Mucosa of stomach (tissue), 1 donor: ENCODE data around the gene REPS2.

Source experiments
- H3K27me3 ChIP-seq: one replicate; pipeline ENCODE4 v1.7.0; 2013; ENCODE audit warnings: mild to moderate bottlenecking, low read length; ENCODE audit not compliant: control insufficient read depth, insufficient read depth
- H3K36me3 ChIP-seq: one replicate; pipeline ENCODE4 v1.7.0; 2013; ENCODE audit warnings: low read length; ENCODE audit not compliant: control insufficient read depth, insufficient read depth
- H3K4me1 ChIP-seq: one replicate; pipeline ENCODE4 v1.7.0; 2013; ENCODE audit warnings: mild to moderate bottlenecking, low read length; ENCODE audit not compliant: control insufficient read depth, insufficient read depth
- H3K4me3 ChIP-seq: one replicate; pipeline ENCODE4 v1.7.0; 2013; ENCODE audit warnings: low read length
- H3K9ac ChIP-seq: one replicate; pipeline ENCODE4 v1.7.0; 2013; ENCODE audit warnings: mild to moderate bottlenecking, low read length, moderate library complexity
- H3K9me3 ChIP-seq: one replicate; pipeline ENCODE4 v1.7.0; 2013; ENCODE audit warnings: mild to moderate bottlenecking, low read length, moderate library complexity; ENCODE audit not compliant: control insufficient read depth
- donor health status: Pancreatic carcinoma.

Gene REPS2

GRCh38 chrX:16990839-16991238 lies 44.4 kb downstream of the REPS2 start:
- H3K9ac ChIP-seq = no peak overlapping the region
- no peaks in the 10 kb centered on the region for H3K36me3 ChIP-seq
- no peaks in the 10 kb centered on the region for H3K9me3 ChIP-seq
- H3K4me3 ChIP-seq = no peak overlapping the region
- no peaks in the 10 kb centered on the region for H3K4me1 ChIP-seq
- H3K27me3 ChIP-seq = no peaks in the 10 kb centered on the region

DNA sequence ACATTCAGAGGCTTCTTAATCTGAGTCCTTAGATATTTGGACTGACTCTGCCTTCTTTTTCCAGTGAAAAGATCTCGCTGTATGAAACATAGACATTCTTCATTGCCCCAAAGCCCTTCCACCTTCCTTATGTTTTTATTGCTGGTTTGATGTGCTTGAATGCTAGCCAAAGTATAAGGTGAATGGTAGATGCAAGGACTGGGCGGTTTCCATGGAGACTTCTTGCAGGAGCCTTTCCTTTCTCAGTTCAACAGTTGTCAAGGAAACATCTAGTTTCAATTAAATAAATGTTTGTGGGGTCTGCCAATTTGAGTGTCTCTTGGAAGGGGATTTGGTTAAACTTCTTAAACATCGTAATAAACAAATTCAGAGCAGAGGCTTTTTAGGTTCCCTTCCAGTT lies 46.0 kb downstream of the REPS2 start:
- Histone ChIP-seq H3K4me1 (peaks cover 4% of the 10 kb centered on the region), H3K4me3 (no peak overlapping the region), H3K27me3 (no peaks in the 10 kb centered on the region), H3K9me3 (no peaks in the 10 kb centered on the region), H3K36me3 (no peaks in the 10 kb centered on the region), H3K9ac (no peak overlapping the region)

- no peaks in the 10 kb centered on the region for H3K36me3 ChIP-seq
- H3K4me3 ChIP-seq = no peak overlapping the region
- no peaks in the 10 kb centered on the region for H3K9me3 ChIP-seq
- no peaks in the 10 kb centered on the region for H3K27me3 ChIP-seq
- no peak overlapping the region for H3K9ac ChIP-seq
- peaks cover 4% of the 10 kb centered on the region for H3K4me1 ChIP-seq
Observed at GRCh38 chrX:16992951-16993350, 46.5 kb downstream of the REPS2 start.

- H3K27me3 ChIP-seq = no peaks in the 10 kb centered on the region
- H3K9me3 ChIP-seq = no peaks in the 10 kb centered on the region
- H3K4me3 ChIP-seq = no peak overlapping the region
Observed at GRCh38 chrX:16993791-16994318, 47.4 kb downstream of the REPS2 start.

DNA sequence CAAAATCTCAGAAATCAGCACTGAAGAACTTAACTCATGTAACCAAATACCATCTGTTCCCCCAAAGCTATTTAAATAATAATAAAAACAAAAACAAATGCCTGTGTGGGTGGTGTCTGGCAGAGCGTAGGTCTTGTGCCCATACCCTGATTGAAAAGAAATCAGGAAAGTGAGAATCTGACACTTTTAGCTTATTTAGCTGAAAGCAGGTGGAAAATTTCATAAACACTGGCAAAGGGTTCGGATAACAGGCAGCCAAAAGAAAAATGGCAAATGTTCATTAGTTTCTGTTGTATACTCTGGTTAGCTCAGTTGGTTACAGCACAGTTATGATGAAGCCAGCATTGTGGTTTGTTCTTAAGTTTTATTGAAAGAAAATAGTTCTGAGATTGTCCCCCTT lies 48.3 kb downstream of the REPS2 start:
- H3K4me1 ChIP-seq = peaks cover 4% of the 10 kb centered on the region
- H3K36me3 ChIP-seq = no peaks in the 10 kb centered on the region
- H3K27me3 ChIP-seq = no peaks in the 10 kb centered on the region
- H3K9me3 ChIP-seq = no peaks in the 10 kb centered on the region
- H3K9ac ChIP-seq = no peak overlapping the region
- H3K4me3 ChIP-seq = no peak overlapping the region

More at GRCh38 chrX:16993791-16994318, 47.4 kb downstream of the REPS2 start:
- H3K4me1 ChIP-seq = peaks cover 4% of the 10 kb centered on the region
- no peaks in the 10 kb centered on the region for H3K36me3 ChIP-seq
- H3K9ac ChIP-seq = no peak overlapping the region

DNA sequence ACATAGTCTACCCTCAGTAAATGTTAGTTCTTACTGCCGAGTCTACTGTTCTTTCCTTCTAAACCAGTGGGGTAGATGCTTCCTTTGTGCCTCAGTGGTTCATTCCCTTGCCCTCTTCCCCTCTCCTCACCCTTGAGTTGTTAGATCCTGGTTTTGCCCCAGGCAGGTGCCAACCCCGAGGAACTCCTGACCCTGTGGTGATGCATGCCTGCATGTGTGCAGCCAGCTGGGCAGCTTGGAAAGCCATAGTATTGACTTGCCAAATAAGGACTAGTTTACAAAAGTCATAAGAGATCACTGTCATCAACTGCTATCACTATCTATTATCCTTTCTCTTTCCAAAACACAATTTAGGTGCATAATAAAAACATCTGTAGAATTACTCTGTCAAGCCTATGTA lies 50.9 kb downstream of the REPS2 start:
- no peak overlapping the region for H3K4me3 ChIP-seq
- H3K9me3 ChIP-seq = no peaks in the 10 kb centered on the region
- H3K36me3 ChIP-seq = no peaks in the 10 kb centered on the region
- H3K9ac ChIP-seq = no peak overlapping the region
- H3K27me3 ChIP-seq = no peaks in the 10 kb centered on the region
- H3K4me1 ChIP-seq = peaks cover 4% of the 10 kb centered on the region

DNA sequence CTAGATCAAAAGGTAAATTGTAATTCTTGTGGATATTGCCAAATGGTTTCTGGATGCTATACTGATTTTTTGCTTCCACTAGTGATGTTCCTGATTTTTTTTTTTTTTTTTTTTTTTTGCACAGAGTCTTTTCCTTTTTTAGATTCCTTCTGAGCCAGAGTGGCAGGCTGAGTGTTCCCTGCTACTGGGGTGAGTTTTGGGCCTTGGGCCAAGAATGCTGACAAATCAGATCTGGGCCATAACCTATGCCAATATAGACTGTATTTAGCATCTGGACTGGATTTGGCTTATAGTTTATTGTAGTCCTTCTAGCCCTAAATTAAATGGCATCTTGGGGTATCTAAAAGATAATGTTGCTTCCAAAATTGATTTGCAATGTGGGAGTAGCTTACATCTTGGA lies 52.8 kb downstream of the REPS2 start:
- no peak overlapping the region for H3K9ac ChIP-seq
- H3K36me3 ChIP-seq = no peaks in the 10 kb centered on the region
- H3K4me1 ChIP-seq = peaks cover 4% of the 10 kb centered on the region
- no peak overlapping the region for H3K4me3 ChIP-seq
- H3K27me3 ChIP-seq = no peaks in the 10 kb centered on the region
- no peaks in the 10 kb centered on the region for H3K9me3 ChIP-seq

- H3K27me3 ChIP-seq = no peaks in the 10 kb centered on the region
- H3K4me3 ChIP-seq = no peak overlapping the region
- no peaks in the 10 kb centered on the region for H3K9me3 ChIP-seq
- H3K36me3 ChIP-seq = no peaks in the 10 kb centered on the region
- H3K4me1 ChIP-seq = peaks cover 4% of the 10 kb centered on the region
- H3K9ac ChIP-seq = no peak overlapping the region
Observed at GRCh38 chrX:17000751-17001150, 54.3 kb downstream of the REPS2 start.

GRCh38 chrX:17005712-17006368 lies 59.4 kb downstream of the REPS2 start:
- Histone ChIP-seq H3K36me3 (no peaks in the 10 kb centered on the region), H3K4me1 (peaks cover 23% of the 10 kb centered on the region), H3K9ac (no peak overlapping the region), H3K4me3 (no peak overlapping the region), H3K27me3 (no peaks in the 10 kb centered on the region), H3K9me3 (no peaks in the 10 kb centered on the region)

DNA sequence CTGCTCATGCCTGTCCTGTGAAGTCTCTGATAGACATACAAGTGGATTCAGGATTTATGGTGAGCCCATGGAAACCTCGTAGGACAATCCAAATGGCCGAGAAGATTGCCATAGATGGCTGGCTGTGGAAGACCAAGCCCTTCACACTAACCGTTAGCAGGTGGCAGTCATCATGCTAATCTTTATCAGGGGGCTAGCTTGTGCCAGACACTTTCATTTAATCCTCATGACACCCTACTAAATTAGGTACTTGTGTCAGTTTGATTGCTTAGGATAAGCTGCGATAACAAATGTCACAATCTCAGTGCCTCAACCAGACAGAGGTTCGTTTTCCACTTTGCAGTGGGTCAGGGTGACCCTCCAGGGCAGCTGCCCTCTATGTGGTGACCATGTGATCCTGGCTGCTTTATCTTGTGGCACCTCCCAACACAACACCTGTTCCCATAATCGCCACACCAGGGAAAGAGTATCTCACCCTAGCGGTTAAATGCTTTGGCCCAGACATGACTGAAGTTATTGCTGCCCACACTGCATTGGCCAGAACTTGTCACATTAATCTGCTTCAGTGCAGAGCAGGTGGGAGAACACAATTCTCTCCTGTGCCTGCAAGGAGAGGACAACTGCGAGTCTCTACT lies 60.8 kb downstream of the REPS2 start:
- Histone ChIP-seq H3K36me3 (no peaks in the 10 kb centered on the region), H3K9me3 (no peaks in the 10 kb centered on the region), H3K4me3 (no peak overlapping the region), H3K9ac (no peak overlapping the region), H3K4me1 (peaks cover 23% of the 10 kb centered on the region), H3K27me3 (no peaks in the 10 kb centered on the region)

- Histone ChIP-seq H3K4me1 (peaks cover 43% of the 10 kb centered on the region), H3K9me3 (no peaks in the 10 kb centered on the region), H3K9ac (no peak overlapping the region), H3K27me3 (no peaks in the 10 kb centered on the region), H3K36me3 (no peaks in the 10 kb centered on the region), H3K4me3 (no peak overlapping the region)
Observed at GRCh38 chrX:17009856-17010625, 63.6 kb downstream of the REPS2 start.

DNA sequence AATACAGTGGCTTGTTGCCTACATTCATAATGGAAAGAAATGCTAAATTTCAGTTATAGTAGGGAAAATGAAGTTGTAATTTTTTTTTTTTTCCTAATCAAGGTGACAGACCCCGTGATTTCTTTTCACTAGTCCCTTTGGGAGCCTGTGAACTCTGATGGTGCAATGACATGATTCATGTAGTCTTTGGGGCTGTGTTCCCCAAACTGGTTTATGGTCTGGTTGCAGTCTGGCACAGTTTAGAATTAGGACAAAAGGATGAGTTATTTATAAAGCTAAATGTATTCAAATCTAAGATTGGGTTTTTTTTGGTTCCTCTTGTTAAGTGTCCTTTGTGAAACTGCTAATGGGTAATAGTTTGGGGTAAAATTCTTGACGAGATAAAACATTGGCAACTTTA lies 66.0 kb downstream of the REPS2 start:
- Histone ChIP-seq H3K9me3 (no peaks in the 10 kb centered on the region), H3K4me1 (peaks cover 33% of the 10 kb centered on the region), H3K36me3 (no peaks in the 10 kb centered on the region), H3K27me3 (no peaks in the 10 kb centered on the region), H3K9ac (no peak overlapping the region), H3K4me3 (no peak overlapping the region)
